OCI-LY3 (cell line): ENCODE results near the gene KIAA1328.

Experiments used
- CTCF ChIP-seq: fragments of 200-600, 300-600 bp; sonication (generic); IDR thresholded peaks from 2 replicates; pipeline ENCODE4 v1.5.1; 2014; ENCODE audit warnings: antibody characterized with exemption, low read length, low read depth
- EZH2phosphoT487 ChIP-seq: fragments of 200-600 bp; shearing (Covaris generic); IDR thresholded peaks from 2 replicates; pipeline ENCODE4 v1.6.1; 2018; ENCODE audit warnings: antibody characterized with exemption, mixed run types, low read depth

GRCh38 chr18:37064187-37064586 lies 235.3 kb downstream of the KIAA1328 start:
- TF ChIP-seq CTCF (no peak), EZH2phosphoT487 (no peak)
